Ascending aorta (tissue), 2 donors: Measurements from ENCODE around the gene DSG4. TPM values are rescaled to one million over a fixed set of nuclear protein-coding genes. Genes with fewer than 3 reads are reported as not detected.

Source experiments
- DNase-seq, 2 donors: peaks; one replicate each; pipeline ENCODE4 v3.0.0-alpha.2; 2019; ENCODE audit warnings: low spot score in 2 of 2
- H3K27ac ChIP-seq, 2 donors: fragments of 200-600 bp; sonication (generic); one replicate each; pipeline ENCODE4 v1.5.1; 2016 to 2017; ENCODE audit warnings: mild to moderate bottlenecking in 1 of 2
- H3K27me3 ChIP-seq: fragments of 200-600 bp; sonication (generic); one replicate; pipeline ENCODE4 v1.5.1; 2017
- H3K36me3 ChIP-seq, 2 donors: fragments of 200-600 bp; sonication (generic); one replicate each; pipeline ENCODE4 v1.5.1; 2016
- H3K4me1 ChIP-seq, 2 donors: fragments of 200-600 bp; sonication (generic); one replicate each; pipeline ENCODE4 v1.5.1; 2016 to 2017; ENCODE audit warnings: mild to moderate bottlenecking in 1 of 2
- H3K4me3 ChIP-seq, 2 donors: fragments of 200-600 bp; sonication (generic); one replicate each; pipeline ENCODE4 v1.5.1; 2016 to 2017; ENCODE audit warnings: mild to moderate bottlenecking in 1 of 2
- H3K9me3 ChIP-seq, 2 donors: fragments of 200-600 bp; sonication (generic); one replicate each; pipeline ENCODE4 v1.5.1; 2016
- intact Hi-C: fragments of 100-400 bp; cut with DNase I; formaldehyde crosslinking; loops from one replicate; pipeline ENCODE4 v1.15.1; 2023
- total RNA-seq: library from RNA; depleted of rRNA; stranded (reverse); fragments of >200 nt; gene quantifications from one replicate; pipeline ENCODE4 v1.1.0, GENCODE V29; 2016
- TF ChIP-seq, protein P1 (sequence below), 3 experiments: fragments of 200-600 bp in 2 of 3; fragments of 450-650 bp in 1 of 3; sonication (generic) in 2 of 3; IDR thresholded peaks; one replicate each; pipeline ENCODE4 v1.5.1; 2016 to 2019; ENCODE audit warnings: antibody characterized with exemption in 3 of 3, mild to moderate bottlenecking in 1 of 3, moderate library complexity in 1 of 3

Gene DSG4
- total RNA-seq, 1 donor from 2014 or later: not detected

DNA sequence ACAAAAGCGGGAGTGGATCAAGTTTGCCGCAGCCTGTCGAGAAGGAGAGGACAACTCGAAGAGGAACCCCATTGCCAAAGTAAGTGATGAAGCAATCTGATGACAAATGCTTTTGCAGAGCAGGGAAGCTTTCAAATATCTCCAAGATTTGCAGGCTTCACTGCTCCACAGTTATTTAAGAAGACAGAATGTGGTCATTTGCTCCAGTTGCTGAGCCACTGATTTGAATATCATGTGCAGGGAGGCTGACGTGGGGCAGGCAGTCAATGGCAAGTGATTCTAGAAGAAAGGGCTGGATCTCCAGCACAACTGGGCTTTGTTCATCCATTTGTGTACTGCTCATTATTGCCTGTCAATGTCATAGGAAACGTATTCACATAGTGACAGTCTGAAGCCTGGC lies 10.2 kb downstream of the DSG4 start:
- Histone ChIP-seq H3K4me3 (no peak overlapping the region), H3K27me3 (no peaks in the 10 kb centered on the region), H3K36me3 (no peaks in the 10 kb centered on the region), H3K4me1 (no peaks in the 10 kb centered on the region), H3K27ac (no peak overlapping the region), H3K9me3 (no peaks in the 10 kb centered on the region)
- intact Hi-C loops: no loop called here
- TF ChIP-seq, protein P1, sequence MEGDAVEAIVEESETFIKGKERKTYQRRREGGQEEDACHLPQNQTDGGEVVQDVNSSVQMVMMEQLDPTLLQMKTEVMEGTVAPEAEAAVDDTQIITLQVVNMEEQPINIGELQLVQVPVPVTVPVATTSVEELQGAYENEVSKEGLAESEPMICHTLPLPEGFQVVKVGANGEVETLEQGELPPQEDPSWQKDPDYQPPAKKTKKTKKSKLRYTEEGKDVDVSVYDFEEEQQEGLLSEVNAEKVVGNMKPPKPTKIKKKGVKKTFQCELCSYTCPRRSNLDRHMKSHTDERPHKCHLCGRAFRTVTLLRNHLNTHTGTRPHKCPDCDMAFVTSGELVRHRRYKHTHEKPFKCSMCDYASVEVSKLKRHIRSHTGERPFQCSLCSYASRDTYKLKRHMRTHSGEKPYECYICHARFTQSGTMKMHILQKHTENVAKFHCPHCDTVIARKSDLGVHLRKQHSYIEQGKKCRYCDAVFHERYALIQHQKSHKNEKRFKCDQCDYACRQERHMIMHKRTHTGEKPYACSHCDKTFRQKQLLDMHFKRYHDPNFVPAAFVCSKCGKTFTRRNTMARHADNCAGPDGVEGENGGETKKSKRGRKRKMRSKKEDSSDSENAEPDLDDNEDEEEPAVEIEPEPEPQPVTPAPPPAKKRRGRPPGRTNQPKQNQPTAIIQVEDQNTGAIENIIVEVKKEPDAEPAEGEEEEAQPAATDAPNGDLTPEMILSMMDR (IDR thresholded peaks at IDR 0.05): no peak
- no peak for DNase-seq

DNA sequence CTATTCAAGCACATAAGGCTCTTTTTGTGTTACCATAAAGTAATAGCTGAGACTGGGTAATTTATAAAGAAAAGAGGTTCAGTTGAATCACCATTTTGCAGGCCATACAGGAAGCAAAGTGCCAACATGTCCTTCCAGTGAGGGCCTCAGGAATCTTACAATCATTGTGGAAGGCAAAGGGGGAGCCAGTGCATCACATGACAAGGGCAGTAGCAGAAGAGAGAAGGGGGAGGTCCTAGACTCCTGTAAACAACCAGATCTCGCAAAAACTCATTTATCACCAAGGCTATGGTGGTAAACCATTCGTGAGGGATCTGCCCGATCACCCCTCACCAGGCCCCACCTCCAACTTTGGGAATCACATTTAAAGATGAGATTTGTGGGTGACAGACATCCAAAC lies 16.7 kb downstream of the DSG4 start:
- no peak for DNase-seq
- H3K4me3 ChIP-seq: no peak overlapping the region
- H3K9me3 ChIP-seq: no peaks in the 10 kb centered on the region
- intact Hi-C loops: no loop called here
- no peaks in the 10 kb centered on the region for H3K4me1 ChIP-seq
- no peak overlapping the region for H3K27ac ChIP-seq
- TF ChIP-seq, protein P1 (IDR thresholded peaks at IDR 0.05): no peak
- no peaks in the 10 kb centered on the region for H3K36me3 ChIP-seq
- no peaks in the 10 kb centered on the region for H3K27me3 ChIP-seq

DNA sequence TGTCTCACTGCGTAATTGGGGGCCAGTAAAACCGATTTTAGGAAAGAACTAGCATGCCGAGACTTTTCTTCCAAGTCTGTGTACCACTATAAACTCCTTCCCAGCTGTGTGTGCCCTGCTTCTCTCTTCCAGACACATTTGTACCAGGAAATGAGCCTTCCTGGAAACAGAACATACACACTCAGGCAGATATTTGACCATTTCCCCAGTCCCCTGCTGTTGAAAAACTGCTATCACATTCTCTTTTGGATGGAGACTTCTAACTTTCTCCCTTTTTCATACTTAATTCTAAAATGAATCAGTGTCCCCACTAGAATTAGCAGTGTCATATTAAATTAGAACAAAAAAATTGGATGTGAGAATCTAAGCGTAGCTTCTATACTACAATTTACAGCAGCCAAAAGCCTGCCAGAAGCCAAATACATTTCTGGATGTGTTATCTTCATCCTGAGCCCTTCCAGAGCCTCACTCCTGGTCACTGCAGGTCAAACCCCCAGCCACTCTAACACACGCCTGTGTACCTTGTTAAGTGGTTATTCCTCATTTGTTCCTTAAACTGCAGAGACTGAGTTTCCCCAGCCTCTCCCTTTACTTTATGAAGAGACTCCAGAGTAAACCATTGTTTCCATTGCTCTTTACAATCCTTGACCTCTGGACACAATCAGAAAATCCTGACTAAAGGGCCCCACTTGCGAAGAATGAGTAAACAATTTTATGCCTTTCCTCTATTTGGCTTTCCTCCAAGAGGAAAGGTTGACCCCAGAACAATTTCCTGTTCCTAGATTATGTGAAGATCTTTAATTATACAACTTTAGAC lies 20.4 kb downstream of the DSG4 start:
- TF ChIP-seq, protein P1 (IDR thresholded peaks at IDR 0.05): no peak
- Histone ChIP-seq H3K4me3 (no peak overlapping the region), H3K27me3 (no peaks in the 10 kb centered on the region), H3K9me3 (no peaks in the 10 kb centered on the region), H3K36me3 (no peaks in the 10 kb centered on the region), H3K4me1 (no peaks in the 10 kb centered on the region), H3K27ac (no peak overlapping the region)
- intact Hi-C loops: no loop called here
- DNase-seq: no peak

DNA sequence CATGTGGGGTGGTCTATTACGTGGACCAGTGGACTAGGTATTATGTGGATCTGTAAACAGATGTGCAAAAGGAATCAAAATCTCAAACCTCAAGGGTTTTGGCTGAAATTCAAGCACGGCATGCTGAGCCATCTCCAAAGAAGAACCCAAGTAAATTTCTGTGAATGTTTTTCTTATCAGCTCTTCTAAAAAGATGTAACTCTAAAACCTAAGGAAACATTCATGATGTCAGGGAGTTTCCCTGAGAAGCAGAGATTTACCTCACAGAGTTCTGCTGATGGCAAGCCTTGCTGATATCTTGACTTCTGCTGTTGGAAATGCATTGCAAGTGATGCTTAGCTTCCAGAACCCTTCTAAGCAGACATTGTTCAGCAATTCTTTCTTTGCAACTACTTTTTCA lies 21.6 kb downstream of the DSG4 start:
- TF ChIP-seq, protein P1 (IDR thresholded peaks at IDR 0.05): no peak
- Histone ChIP-seq H3K27ac (no peak overlapping the region), H3K4me3 (no peak overlapping the region), H3K27me3 (no peaks in the 10 kb centered on the region), H3K9me3 (no peaks in the 10 kb centered on the region), H3K4me1 (no peaks in the 10 kb centered on the region), H3K36me3 (no peaks in the 10 kb centered on the region)
- intact Hi-C loops: no loop called here
- DNase-seq: no peak

DNA sequence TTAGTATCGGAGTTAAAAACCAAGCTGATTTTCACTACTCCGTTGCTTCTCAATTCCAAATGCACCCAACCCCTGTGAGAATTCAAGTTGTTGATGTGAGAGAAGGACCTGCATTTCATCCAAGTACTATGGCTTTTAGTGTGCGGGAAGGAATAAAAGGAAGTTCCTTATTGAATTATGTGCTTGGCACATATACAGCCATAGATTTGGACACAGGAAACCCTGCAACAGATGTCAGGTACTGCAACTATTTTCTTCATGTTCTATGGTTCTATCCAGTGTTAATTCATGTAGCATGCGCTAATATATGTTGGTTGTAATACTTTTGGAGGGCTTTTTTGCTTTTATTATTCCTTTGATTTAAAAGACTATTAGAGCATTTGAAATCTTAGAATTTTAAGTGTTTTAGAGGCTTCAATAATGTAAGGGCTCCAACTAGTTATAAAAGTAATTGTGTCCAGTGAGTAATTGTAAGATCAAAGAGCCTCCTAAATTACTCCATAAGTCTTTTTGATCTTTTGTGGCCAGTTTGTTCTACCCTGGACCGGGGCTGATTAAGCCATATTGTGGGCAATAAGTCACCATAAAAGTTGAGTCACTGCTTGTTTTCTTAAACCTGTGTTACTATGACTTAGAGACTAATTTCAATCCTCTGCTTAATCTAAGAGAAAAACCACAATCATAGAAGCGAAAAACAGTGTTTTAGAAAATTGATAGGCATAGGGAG lies 22.9 kb downstream of the DSG4 start:
- Histone ChIP-seq H3K4me3 (no peak overlapping the region), H3K27ac (no peak overlapping the region), H3K27me3 (no peaks in the 10 kb centered on the region), H3K9me3 (no peaks in the 10 kb centered on the region), H3K36me3 (no peaks in the 10 kb centered on the region), H3K4me1 (no peaks in the 10 kb centered on the region)
- intact Hi-C loops: no loop called here
- DNase-seq: no peak
- TF ChIP-seq, protein P1 (IDR thresholded peaks at IDR 0.05): no peak
